HG03469 (cell line): Measurements from ENCODE around the gene CELA1.
"Not testable (repeated sequence)": the region's sequence is repeated elsewhere in the genome, so short reads cannot be mapped to it uniquely, and the experiment has no call there.

Experiments
- ATAC-seq: cut with Tn5 transposase; IDR thresholded peaks from one replicate; pipeline ENCODE4 v1.9.1; 2021; ENCODE audit warnings: mild to moderate bottlenecking, moderate library complexity, moderate number of reproducible peaks; ENCODE audit not compliant: unreplicated experiment

CELA1 gene

GRCh38 chr12:51349026-51349425 lies 2.5 kb upstream of the CELA1 start:
- no peak for ATAC-seq

GRCh38 chr12:51348116-51348515 lies 1.6 kb upstream of the CELA1 start:
- ATAC-seq = no peak

- ATAC-seq = no peak
Observed at GRCh38 chr12:51345681-51346080, 798 bp downstream of the CELA1 start.

GRCh38 chr12:51343201-51343600 lies 3.3 kb downstream of the CELA1 start:
- no peak for ATAC-seq

GRCh38 chr12:51342416-51342815 lies 4.1 kb downstream of the CELA1 start:
- ATAC-seq = no peak

GRCh38 chr12:51341251-51342007 lies 5.0 kb downstream of the CELA1 start:
- ATAC-seq = no peak

- ATAC-seq = no peak
Observed at GRCh38 chr12:51339750-51340149, 6.7 kb downstream of the CELA1 start.

GRCh38 chr12:51337336-51337735 lies 9.1 kb downstream of the CELA1 start:
- not testable (repeated sequence) for ATAC-seq

- ATAC-seq = no peak
Observed at GRCh38 chr12:51335931-51336330, 10.5 kb downstream of the CELA1 start.

GRCh38 chr12:51334764-51335163 lies 11.7 kb downstream of the CELA1 start:
- ATAC-seq = no peak

GRCh38 chr12:51333536-51333935 lies 12.9 kb downstream of the CELA1 start:
- no peak for ATAC-seq

- ATAC-seq = no peak
Observed at GRCh38 chr12:51330186-51330585, 16.3 kb downstream of the CELA1 start.

GRCh38 chr12:51329742-51330141 lies 16.7 kb downstream of the CELA1 start:
- no peak for ATAC-seq

GRCh38 chr12:51328587-51328986 lies 17.9 kb downstream of the CELA1 start:
- ATAC-seq = no peak

GRCh38 chr12:51326698-51327439 lies 19.6 kb downstream of the CELA1 start:
- ATAC-seq = no peak

GRCh38 chr12:51324953-51325352 lies 21.5 kb downstream of the CELA1 start:
- no peak for ATAC-seq

GRCh38 chr12:51323966-51324895 lies 22.2 kb downstream of the CELA1 start, which contains the start of gene BIN2:
BIN2 (minus strand) TSS chr12:51324174; CDS start chr12:51324102, 72 bp downstream.
- no peak for ATAC-seq

- no peak for ATAC-seq
Observed at GRCh38 chr12:51323317-51323960, 23.0 kb downstream of the CELA1 start.

GRCh38 chr12:51322452-51322851 lies 24.0 kb downstream of the CELA1 start:
- no peak for ATAC-seq

GRCh38 chr12:51321882-51322281 lies 24.6 kb downstream of the CELA1 start:
- no peak for ATAC-seq
